ENCODE results near the gene PPP3CA. TPM values are rescaled to one million over a fixed set of nuclear protein-coding genes. Genes with fewer than 3 reads are reported as not detected.

PPP3CA gene
- total RNA-seq, 1 donor: 64.4 TPM

- no peak for TF ChIP-seq CTCF (IDR thresholded peaks at IDR 0.05; ENCODE audit: insufficient read depth, low read length)
- H3K4me3 ChIP-seq (ENCODE audit: low read depth, low read length): no peak overlapping the region
Observed at GRCh38 chr4:101123231-101123630, 224.1 kb downstream of the PPP3CA start.

GRCh38 chr4:101122019-101122418 is 225.3 kb downstream of the PPP3CA start:
- no peak overlapping the region for H3K4me3 ChIP-seq (ENCODE audit: low read depth, low read length)
- DNase-seq (ENCODE audit: low read depth): no peak
- no peak for TF ChIP-seq CTCF (IDR thresholded peaks at IDR 0.05; ENCODE audit: insufficient read depth, low read length)

More at GRCh38 chr4:101123231-101123630, 224.1 kb downstream of the PPP3CA start:
- DNase-seq (ENCODE audit: low read depth): no peak

GRCh38 chr4:101119141-101119540 is 228.2 kb downstream of the PPP3CA start:
- no peak overlapping the region for H3K4me3 ChIP-seq (ENCODE audit: low read depth, low read length)
- TF ChIP-seq CTCF (IDR thresholded peaks at IDR 0.05; ENCODE audit: insufficient read depth, low read length): no peak
- no peak for DNase-seq (ENCODE audit: low read depth)

GRCh38 chr4:101118617-101119016 is 228.7 kb downstream of the PPP3CA start:
- DNase-seq (ENCODE audit: low read depth): no peak
- TF ChIP-seq CTCF (IDR thresholded peaks at IDR 0.05; ENCODE audit: insufficient read depth, low read length): no peak
- H3K4me3 ChIP-seq (ENCODE audit: low read depth, low read length): no peak overlapping the region

GRCh38 chr4:101115887-101116286 is 231.4 kb downstream of the PPP3CA start:
- TF ChIP-seq CTCF (IDR thresholded peaks at IDR 0.05; ENCODE audit: insufficient read depth, low read length): no peak
- no peak for DNase-seq (ENCODE audit: low read depth)
- H3K4me3 ChIP-seq (ENCODE audit: low read depth, low read length): no peak overlapping the region

- H3K4me3 ChIP-seq (ENCODE audit: low read depth, low read length): no peak overlapping the region
- peak; percentile 65 for DNase-seq (ENCODE audit: low read depth)
- TF ChIP-seq CTCF (IDR thresholded peaks at IDR 0.05; ENCODE audit: insufficient read depth, low read length): no peak
Observed at GRCh38 chr4:101114936-101115372, 232.4 kb downstream of the PPP3CA start.

Data from fibroblast of the aortic adventitia (primary cell).